ENCODE data around the gene HOXC12. TPM values are rescaled to one million over a fixed set of nuclear protein-coding genes. Genes with fewer than 3 reads are reported as not detected.

Gene HOXC12
- total and polyA plus RNA-seq, 2 of the 8 experiments (the other 6 are each of a cell fraction or from before 2014, with no cell fraction given), result not detected

GRCh38 chr12:53970451-53970850 is 15.7 kb downstream of the HOXC12 start:
- Histone ChIP-seq H4K5ac (ENCODE audit: insufficient read length, low read depth, low read length) (no peak overlapping the region), H3K9ac (replicated peaks in 1 of 4; ENCODE audit: extremely low read depth in 1 of 4, low read depth in 3 of 4, low read length in 3 of 4) (no peak overlapping the region), H2BK120ac (replicated peaks; ENCODE audit: low read depth, low read length) (no peak overlapping the region), H2BK20ac (ENCODE audit: low read length) (no peak overlapping the region), H3K23ac (ENCODE audit: insufficient read length) (no peak overlapping the region), H3K18ac (ENCODE audit: extremely low read depth, low read length) (no peak overlapping the region), H3K23me2 (ENCODE audit: low read depth, low read length) (peaks cover 1% of the 10 kb centered on the region; the same call in 1 of the 2 replicates), H3K9me3 (ENCODE audit: insufficient read depth in 2 of 2, low read depth in 1 of 2, low read length in 1 of 2) (0 out of 4 replicates have a peak, but pooled peaks cover 0 to 2% of the 10 kb centered on the region in 2 experiments), H2BK5ac (ENCODE audit: low read depth, low read length) (no peak overlapping the region), H3K27me3 (replicated peaks in 1 of 4; ENCODE audit: control insufficient read depth in 3 of 4, extremely low read depth in 1 of 4, insufficient read depth in 3 of 4, low read length in 3 of 4) (peaks cover 99 to 100% (median 100%) of the 10 kb centered on the region in 4 experiments), H2AK5ac (ENCODE audit: low read depth, low read length) (no peak overlapping the region), H3K4me1 (replicated peaks in 1 of 4; ENCODE audit: control insufficient read depth in 3 of 4, insufficient read depth in 4 of 4, low read length in 3 of 4) (peaks cover 0 to 12% (median 4%) of the 10 kb centered on the region in 4 experiments; a peak in 5 of 7 replicates), H3K79me2 (ENCODE audit: control insufficient read depth in 1 of 2, insufficient read depth in 2 of 2, low read length in 2 of 2) (no peaks in the 10 kb centered on the region), H2AFZ (ENCODE audit: low read length) (no peak overlapping the region), H2BK15ac (ENCODE audit: low read length) (no peak overlapping the region), H3K14ac (ENCODE audit: insufficient read length) (no peak overlapping the region), H4K20me1 (replicated peaks in 1 of 2; ENCODE audit: control insufficient read depth in 1 of 2, insufficient read depth in 2 of 2, low read length in 2 of 2) (peaks cover 15 to 35% of the 10 kb centered on the region in 2 experiments), H2BK12ac (ENCODE audit: low read depth, low read length) (no peak overlapping the region), H3K4me2 (ENCODE audit: insufficient read depth in 1 of 2, low read depth in 2 of 2, low read length in 2 of 2) (no peak overlapping the region), H3K79me1 (ENCODE audit: low read depth, low read length) (no peaks in the 10 kb centered on the region), H3K27ac (ENCODE audit: low read depth, low read length) (no peak overlapping the region), H4K8ac (ENCODE audit: extremely low read depth, insufficient read depth, low read length) (no peak overlapping the region), H3K4ac (replicated peaks; ENCODE audit: insufficient read length, low read depth, low read length) (no peak overlapping the region), H3K56ac (replicated peaks; ENCODE audit: insufficient read length, low read depth, low read length) (no peak overlapping the region), H4K91ac (replicated peaks; ENCODE audit: insufficient read length, low read length) (no peak overlapping the region), H3K4me3 (ENCODE audit: extremely low read depth in 1 of 4, insufficient read depth in 2 of 4, low read depth in 3 of 4, low read length in 4 of 4) (no peak overlapping the region), H3K36me3 (ENCODE audit: control insufficient read depth in 2 of 4, insufficient read depth in 4 of 4, low read length in 3 of 4) (peaks cover 0 to 3% (median 0%) of the 10 kb centered on the region in 4 experiments; a peak in 2 of 8 replicates)
- DNase-seq (ENCODE audit: low read depth in 1 of 2, low spot score in 2 of 2), result no peak
- ChIA-PET POLR2A (ENCODE audit: partially characterized antibody) (interaction anchor here (1.1 kb wide), 2 partner anchors 15 to 44 kb away, joined by 3 read pairs; no protein-coding TSS in a partner anchor), CTCF (ENCODE audit: partially characterized antibody) (interaction anchor here (0.6 to 2.4 kb wide), 7 partner anchors 10 to 218 kb away, joined by 3 to 6 read pairs (median 3); partner anchors contain the start of genes CISTR and HOXC10)
- WGBS, 2 experiments (ENCODE audit: extremely low coverage in 1 of 2, insufficient coverage in 1 of 2, insufficient read length in 1 of 2, insufficient replicate concordance in 2 of 2, low coverage in 1 of 2, low lambda C conversion rate in 2 of 2, missing lambda C conversion rate in 1 of 2), result 32% methylated on average over 4 of the region's 4 CpGs; no CpG with 5 or more reads in 1 of the 2 experiments
- no peak for FAIRE-seq
- peak; percentile 76 for TF ChIP-seq SUZ12 (IDR thresholded peaks at IDR 0.05; ENCODE audit: low read length)
- TF ChIP-seq SAP30 (IDR thresholded peaks at IDR 0.05; ENCODE audit: insufficient read depth, insufficient replicate concordance, low read length), result no peak
- peak; percentile 47 for TF ChIP-seq RNF2 (IDR thresholded peaks at IDR 0.05; ENCODE audit: borderline replicate concordance, low read depth, low read length, missing control alignments, poor library complexity, severe bottlenecking)
- no peak for TF ChIP-seq ATF2 (IDR thresholded peaks at IDR 0.05; ENCODE audit: low read length)
- no peak for TF ChIP-seq PHF8 (conservative IDR thresholded peaks at IDR 0.05; ENCODE audit: low read depth, low read length)
- peak; percentile 20 for TF ChIP-seq EZH2 (IDR thresholded peaks at IDR 0.05; ENCODE audit: low read depth, low read length, severe bottlenecking)
- no peak for TF ChIP-seq SIRT6 (IDR thresholded peaks at IDR 0.05; ENCODE audit: low read length)
- TF ChIP-seq HDAC6 (IDR thresholded peaks at IDR 0.05; ENCODE audit: low read depth, low read length), result no peak
- TF ChIP-seq MAX (IDR thresholded peaks at IDR 0.05), result no peak

Measured in H1 (cell line).